CD14-positive monocyte (primary cell): ENCODE measurements around the gene COL4A1. TPM values are rescaled to one million over a fixed set of nuclear protein-coding genes. Genes with fewer than 3 reads are reported as not detected.

Experiments
- DNase-seq, 3 donors: peaks; one replicate each; pipeline ENCODE4 v3.0.0-alpha.2; 2011 to 2022
- H2AFZ ChIP-seq: 2 replicates; pipeline ENCODE4 v1.6.0; 2012; ENCODE audit warnings: mild to moderate bottlenecking, low read depth, low read length, inconsistent platforms; ENCODE audit not compliant: insufficient read depth, poor library complexity, severe bottlenecking
- H3K27ac ChIP-seq, 2 donors: 1 replicate in 1 of 2; 2 replicates in 1 of 2; pipeline ENCODE4 v1.5.1; 2012 to 2013; ENCODE audit warnings: low read length in 2 of 2, control low read depth in 1 of 2, inconsistent platforms in 1 of 2, low read depth in 1 of 2, mild to moderate bottlenecking in 1 of 2
- H3K27me3 ChIP-seq, 2 donors: one replicate each; pipeline versions ENCODE4 v1.6.0 to v1.6.1; 2011 to 2013; ENCODE audit warnings: low read length in 2 of 2; ENCODE audit not compliant: control insufficient read depth in 2 of 2, insufficient read depth in 2 of 2
- H3K36me3 ChIP-seq, 2 donors: replicated peaks in 1 of 2; 1 replicate in 1 of 2; 2 replicates in 1 of 2; pipeline versions ENCODE4 v1.5.1 to v1.6.1; 2012 to 2013; ENCODE audit warnings: low read length in 2 of 2, control low read depth in 1 of 2, inconsistent platforms in 1 of 2, mild to moderate bottlenecking in 1 of 2; ENCODE audit not compliant: insufficient read depth in 2 of 2, control insufficient read depth in 1 of 2
- H3K4me1 ChIP-seq, 2 donors: 1 replicate in 1 of 2; 2 replicates in 1 of 2; pipeline versions ENCODE4 v1.5.1 to v1.6.1; 2012 to 2013; ENCODE audit warnings: low read length in 2 of 2, control low read depth in 1 of 2, inconsistent platforms in 1 of 2, mild to moderate bottlenecking in 1 of 2, moderate library complexity in 1 of 2; ENCODE audit not compliant: insufficient read depth in 2 of 2, control insufficient read depth in 1 of 2
- H3K4me2 ChIP-seq: replicated peaks from 2 replicates; pipeline ENCODE3; 2012; ENCODE audit warnings: low read length, moderate library complexity, mild to moderate bottlenecking; ENCODE audit not compliant: poor library complexity, severe bottlenecking; ENCODE audit errors: extremely low read depth
- H3K4me3 ChIP-seq, 3 experiments: fragments of 200-600 bp in 1 of 3; sonication (generic) in 1 of 3; replicated peaks in 1 of 3; 1 replicate in 2 of 3; 2 replicates in 1 of 3; pipeline ENCODE4 v1.5.1; 2011 to 2013; ENCODE audit warnings: low read length in 3 of 3, mild to moderate bottlenecking in 3 of 3, control low read depth in 2 of 3, low read depth in 2 of 3, inconsistent platforms in 1 of 3, moderate library complexity in 1 of 3
- H3K79me2 ChIP-seq: 2 replicates; pipeline ENCODE4 v1.6.0; 2012; ENCODE audit warnings: mild to moderate bottlenecking, control low read depth, inconsistent platforms, low read length, moderate library complexity; ENCODE audit not compliant: insufficient read depth
- H3K9ac ChIP-seq: 2 replicates; pipeline ENCODE4 v1.6.0; 2017; ENCODE audit warnings: low read length, mild to moderate bottlenecking; ENCODE audit not compliant: insufficient read depth, poor library complexity, severe bottlenecking
- H3K9me3 ChIP-seq, 2 donors: replicated peaks in 1 of 2; 1 replicate in 1 of 2; 2 replicates in 1 of 2; pipeline versions ENCODE4 v1.5.1 to v1.6.1; 2012 to 2013; ENCODE audit warnings: low read length in 2 of 2, control low read depth in 1 of 2; ENCODE audit not compliant: control insufficient read depth in 1 of 2, insufficient read depth in 1 of 2
- H4K20me1 ChIP-seq: 2 replicates; pipeline ENCODE4 v1.6.0; 2012; ENCODE audit warnings: mild to moderate bottlenecking, low read length, control low read depth, moderate library complexity; ENCODE audit not compliant: insufficient read depth
- H3K27ac Mint-ChIP-seq, 7 donors: one replicate each; pipeline ENCODE4 v1.8.0; 2020; ENCODE audit warnings: mild to moderate bottlenecking in 7 of 7, mixed read lengths in 7 of 7, moderate library complexity in 6 of 7, inconsistent platforms in 2 of 7
- H3K27me3 Mint-ChIP-seq, 3 donors: one replicate each; pipeline ENCODE4 v1.8.0; 2021 to 2022; ENCODE audit warnings: low read depth in 3 of 3, mild to moderate bottlenecking in 3 of 3, mixed read lengths in 3 of 3, moderate library complexity in 3 of 3, inconsistent platforms in 1 of 3
- H3K36me3 Mint-ChIP-seq, 2 donors: one replicate each; pipeline ENCODE4 v1.8.0; 2020; ENCODE audit warnings: mixed read lengths in 2 of 2, inconsistent platforms in 1 of 2, mild to moderate bottlenecking in 1 of 2
- H3K4me1 Mint-ChIP-seq: one replicate; pipeline ENCODE4 v1.8.0; 2020; ENCODE audit warnings: mild to moderate bottlenecking, mixed read lengths
- H3K4me3 Mint-ChIP-seq, 2 donors: one replicate each; pipeline ENCODE4 v1.8.0; 2020; ENCODE audit warnings: mild to moderate bottlenecking in 2 of 2, mixed read lengths in 2 of 2, moderate library complexity in 1 of 2
- H3K9me3 Mint-ChIP-seq, 7 donors: one replicate each; pipeline ENCODE4 v1.8.0; 2020 to 2022; ENCODE audit warnings: mixed read lengths in 7 of 7, mild to moderate bottlenecking in 6 of 7, moderate library complexity in 6 of 7, inconsistent platforms in 2 of 7
- CTCF ChIP-seq: fragments of 200-600 bp; IDR thresholded peaks from one replicate; pipeline ENCODE4 v1.8.0; 2022; ENCODE audit warnings: antibody characterized with exemption, mild to moderate bottlenecking
- WGBS: methylation state at CpG from one replicate; pipeline ENCODE4 v1.1.5; 2013; ENCODE audit warnings: missing lambda C conversion rate; ENCODE audit not compliant: insufficient coverage; 5-methylcytosine and 5-hydroxymethylcytosine counted together
- intact Hi-C, 2 donors: fragments of 100-400 bp; cut with micrococcal nuclease; formaldehyde crosslinking; loops; one replicate each; pipeline versions ENCODE4 v1.15.0 to v1.15.1; 2023
- polyA plus RNA-seq, 3 donors: library from polyadenylated mRNA; depleted of rRNA in 1 of 3; unstranded in 2 of 3; stranded (reverse) in 1 of 3; fragments of 300-500 nt in 2 of 3; fragments of >200 nt in 1 of 3; fragmentation: Illumina TruSeq in 2 of 3; gene quantifications; 1 replicate in 2 of 3; 2 replicates in 1 of 3; pipeline ENCODE4 v1.2.3, GENCODE V29; 2012 to 2021

The COL4A1 gene
- polyA plus RNA-seq, 3 donors = 0.16 to 0.25 TPM; not detected in 1

- Histone ChIP-seq H3K79me2 (no peaks in the 10 kb centered on the region), H3K36me3 (no peaks in the 10 kb centered on the region), H3K27me3 (peaks cover under 1 to 4% of the 10 kb centered on the region in 2 donors), H3K4me1 (peaks cover 12% of the 10 kb centered on the region in 2 donors), H4K20me1 (no peaks in the 10 kb centered on the region), H3K4me2 (no peak overlapping the region), H2AFZ (no peak overlapping the region), H3K4me3 (no peak overlapping the region), H3K9ac (no peak overlapping the region), H3K9me3 (no peaks in the 10 kb centered on the region), H3K27ac (no peak overlapping the region)
- WGBS = 88% methylated on average over 3 of the region's 4 CpGs
- intact Hi-C loops = no loop called here
- H3K27me3 Mint-ChIP-seq = peaks cover 14 to 33% (median 18%) of the 10 kb centered on the region in 3 donors
- peaks cover 13% of the 10 kb centered on the region for H3K4me1 Mint-ChIP-seq
- H3K36me3 Mint-ChIP-seq = no peaks in the 10 kb centered on the region
- no peak for DNase-seq
- H3K27ac Mint-ChIP-seq = no peak overlapping the region
- H3K4me3 Mint-ChIP-seq = no peak overlapping the region
- H3K9me3 Mint-ChIP-seq = peaks cover 0 to 8% (median 1%) of the 10 kb centered on the region in 7 donors
- no peak for TF ChIP-seq CTCF
Observed at GRCh38 chr13:110345701-110346100, 38.7 kb upstream of the COL4A1 start.

- Mint-ChIP-seq H3K27ac (no peak overlapping the region), H3K4me3 (no peak overlapping the region), H3K27me3 (peaks cover 16 to 34% (median 20%) of the 10 kb centered on the region in 3 donors), H3K9me3 (peaks cover 0 to 9% (median 2%) of the 10 kb centered on the region in 7 donors), H3K36me3 (no peaks in the 10 kb centered on the region), H3K4me1 (peaks cover 17% of the 10 kb centered on the region)
- Histone ChIP-seq H3K36me3 (no peaks in the 10 kb centered on the region), H3K27me3 (peaks cover 4 to 9% of the 10 kb centered on the region in 2 donors), H3K4me3 (no peak overlapping the region), H3K9me3 (no peaks in the 10 kb centered on the region), H3K4me2 (no peak overlapping the region), H2AFZ (no peak overlapping the region), H3K27ac (no peak overlapping the region), H3K79me2 (no peaks in the 10 kb centered on the region), H3K4me1 (peaks cover 16 to 17% of the 10 kb centered on the region in 2 donors), H3K9ac (no peak overlapping the region), H4K20me1 (no peaks in the 10 kb centered on the region)
- no peak for TF ChIP-seq CTCF
- WGBS = 86% methylated on average over 1 of the region's 7 CpGs
- intact Hi-C loops = no loop called here
- DNase-seq = no peak
Observed at GRCh38 chr13:110345266-110345665, 38.3 kb upstream of the COL4A1 start.
